HG03460 (cell line): ENCODE data around the gene SLC13A5.
"Not testable (repeated sequence)": the region's sequence is repeated elsewhere in the genome, so short reads cannot be mapped to it uniquely, and the experiment has no call there.

Experiments
- ATAC-seq: cut with Tn5 transposase; IDR thresholded peaks from one replicate; pipeline ENCODE4 v1.9.1; 2021; ENCODE audit not compliant: unreplicated experiment

SLC13A5 gene

DNA sequence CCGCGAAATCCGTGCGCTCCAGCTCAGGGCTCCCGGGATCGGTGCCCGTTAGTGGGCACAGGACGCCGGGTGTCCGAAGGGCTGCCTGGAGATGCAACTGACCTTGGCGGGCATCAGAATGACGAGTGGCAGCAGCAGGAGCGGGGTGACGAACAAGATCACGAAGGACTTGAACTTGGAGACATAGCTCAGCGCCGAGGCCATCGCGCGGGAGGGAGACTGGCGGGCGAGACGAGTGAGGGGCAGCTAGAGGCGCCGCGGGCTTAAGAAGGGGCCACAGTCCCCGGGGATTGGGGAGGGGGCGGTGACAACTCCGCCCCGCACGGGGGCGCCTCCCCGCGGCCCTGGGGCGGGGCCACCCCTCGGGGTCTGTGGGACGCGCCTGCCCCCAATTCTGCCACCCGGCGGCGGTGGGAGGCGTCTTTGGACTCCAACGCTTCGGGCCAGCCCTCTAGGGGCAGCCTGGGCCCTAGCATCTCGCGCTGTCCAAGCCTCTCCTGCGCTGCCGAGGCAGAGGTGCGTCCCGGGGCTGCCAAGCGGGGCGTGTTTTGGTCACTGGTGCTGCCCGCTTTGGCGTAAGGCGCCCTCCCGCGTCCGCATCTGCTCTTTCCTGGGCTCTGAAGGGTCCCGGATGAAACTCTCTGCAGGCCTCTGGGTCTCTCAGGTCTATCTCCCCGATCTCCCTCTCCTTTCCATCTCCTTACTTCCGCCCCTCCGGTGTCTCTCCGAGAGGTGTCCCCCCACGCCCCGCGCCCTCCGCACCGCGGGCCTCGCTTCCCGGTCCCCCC is at the start of gene SLC13A5:
TSS of gene SLC13A5 (minus strand) at position 240 of the 788 bp plus-strand sequence. CDS start at position 204, 36 bp downstream.
- no peak for ATAC-seq

DNA sequence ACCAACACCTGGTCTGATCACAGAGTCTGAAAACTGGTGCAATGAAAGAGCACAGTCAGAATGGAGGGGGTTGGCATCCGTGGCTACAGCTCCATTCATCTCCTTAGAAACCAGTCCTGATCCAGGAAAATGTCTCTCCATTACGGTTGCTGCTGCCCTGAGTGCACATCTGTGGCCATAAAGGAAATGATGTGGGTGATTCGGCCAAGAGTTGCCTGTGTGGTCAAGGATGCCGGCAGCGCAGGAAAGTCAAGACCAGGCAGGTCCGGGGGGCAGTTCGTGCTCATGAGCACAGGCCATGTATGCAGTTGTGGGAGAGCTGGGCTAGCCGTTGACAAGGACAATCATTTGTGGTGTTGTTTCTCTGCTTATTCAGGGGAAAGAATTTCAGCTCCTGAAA is 48.6 kb upstream of the SLC13A5 start:
- ATAC-seq = no peak

GRCh38 chr17:6757747-6758146 is 44.6 kb upstream of the SLC13A5 start:
- ATAC-seq = no peak

- ATAC-seq = no peak
These were observed 43.4 kb upstream of the SLC13A5 start for GRCh38 chr17:6756425-6757031.

DNA sequence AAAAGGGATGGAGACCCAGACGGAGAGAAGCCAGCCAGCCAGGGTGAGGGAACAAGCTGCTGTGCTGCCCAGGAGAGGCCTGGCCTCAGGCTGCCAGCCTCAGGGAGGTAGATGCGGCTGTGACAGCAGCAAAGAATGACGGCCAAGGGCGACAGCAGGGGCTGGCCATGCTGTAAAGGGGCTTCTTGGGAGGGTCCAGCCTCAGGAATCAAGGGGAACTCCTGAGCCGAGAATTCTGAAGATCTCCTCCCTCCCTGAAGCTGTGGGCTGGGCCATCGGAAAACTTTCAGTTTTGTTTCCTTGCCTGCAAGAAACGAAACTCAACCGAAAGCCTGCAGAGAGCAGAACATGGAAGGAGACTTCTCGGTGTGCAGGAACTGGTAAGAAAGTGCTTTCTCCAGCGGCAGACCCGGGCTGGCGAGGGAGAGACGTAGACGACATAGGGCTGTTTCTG is 42.6 kb upstream of the SLC13A5 start, which contains the start of gene XAF1:
TSS of gene XAF1 (plus strand) at position 316 of the 454 bp plus-strand sequence. CDS start at position 349, 33 bp downstream.
- peak; percentile 57 for ATAC-seq

DNA sequence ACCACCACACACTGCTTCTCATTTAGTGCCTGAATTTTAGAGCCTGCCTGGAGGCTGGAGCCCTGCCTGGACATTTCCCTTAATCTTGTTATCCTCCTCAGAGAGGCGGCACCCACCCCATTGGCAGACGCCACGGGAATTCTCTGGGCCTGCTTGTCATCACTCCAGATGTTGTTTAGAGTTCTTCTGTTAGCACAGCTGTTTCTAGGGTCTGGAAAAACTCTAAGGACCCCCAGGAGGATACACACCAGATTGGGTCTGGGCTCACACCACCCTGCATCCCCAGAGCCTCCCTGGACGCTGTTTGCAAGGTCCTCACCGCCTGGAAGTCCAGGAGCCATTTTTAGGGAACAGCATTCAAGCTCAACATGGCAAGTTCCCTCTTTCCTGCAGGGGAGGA is 42.1 kb upstream of the SLC13A5 start:
- ATAC-seq = no peak

DNA sequence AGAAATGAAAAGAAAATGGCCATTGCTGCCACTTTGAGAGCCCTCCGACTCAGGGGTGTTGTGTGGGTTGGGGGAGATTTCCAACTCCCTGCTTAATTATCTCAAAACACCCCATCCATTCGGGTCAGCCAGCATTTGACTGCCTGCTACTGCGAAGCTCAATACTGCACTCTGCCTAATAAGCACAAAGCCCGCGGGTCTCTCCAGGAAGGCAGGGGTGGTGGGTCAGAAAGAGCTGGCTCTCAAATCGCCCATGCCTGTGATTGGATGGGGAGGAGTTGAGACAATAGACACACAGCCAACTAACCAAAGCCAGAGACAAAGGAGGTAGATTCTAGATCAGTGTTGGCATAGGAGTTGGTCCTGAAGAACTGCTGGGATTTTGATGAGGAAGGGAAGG is 40.4 kb upstream of the SLC13A5 start:
- no peak for ATAC-seq

DNA sequence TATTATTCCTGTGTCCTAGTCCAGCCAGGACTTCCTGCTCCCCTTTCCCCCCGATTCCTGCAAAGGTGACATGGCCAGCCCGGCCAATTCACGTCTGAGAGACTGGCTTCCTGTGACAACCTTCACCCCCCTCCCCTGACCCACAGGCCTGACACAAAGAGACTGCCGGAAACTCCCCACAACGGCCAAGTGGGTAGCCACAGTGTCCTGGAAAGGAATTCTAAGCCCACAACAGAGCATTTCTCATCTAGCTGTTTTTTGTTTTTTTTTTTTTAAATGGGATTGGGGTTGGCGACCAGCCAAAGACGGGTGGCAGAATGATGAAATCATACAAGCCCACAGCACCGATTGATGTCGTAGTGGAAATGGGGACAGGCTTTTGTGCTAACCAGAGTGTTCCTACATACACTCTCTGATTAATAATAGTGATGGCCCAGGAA is 39.9 kb upstream of the SLC13A5 start:
- no peak for ATAC-seq

DNA sequence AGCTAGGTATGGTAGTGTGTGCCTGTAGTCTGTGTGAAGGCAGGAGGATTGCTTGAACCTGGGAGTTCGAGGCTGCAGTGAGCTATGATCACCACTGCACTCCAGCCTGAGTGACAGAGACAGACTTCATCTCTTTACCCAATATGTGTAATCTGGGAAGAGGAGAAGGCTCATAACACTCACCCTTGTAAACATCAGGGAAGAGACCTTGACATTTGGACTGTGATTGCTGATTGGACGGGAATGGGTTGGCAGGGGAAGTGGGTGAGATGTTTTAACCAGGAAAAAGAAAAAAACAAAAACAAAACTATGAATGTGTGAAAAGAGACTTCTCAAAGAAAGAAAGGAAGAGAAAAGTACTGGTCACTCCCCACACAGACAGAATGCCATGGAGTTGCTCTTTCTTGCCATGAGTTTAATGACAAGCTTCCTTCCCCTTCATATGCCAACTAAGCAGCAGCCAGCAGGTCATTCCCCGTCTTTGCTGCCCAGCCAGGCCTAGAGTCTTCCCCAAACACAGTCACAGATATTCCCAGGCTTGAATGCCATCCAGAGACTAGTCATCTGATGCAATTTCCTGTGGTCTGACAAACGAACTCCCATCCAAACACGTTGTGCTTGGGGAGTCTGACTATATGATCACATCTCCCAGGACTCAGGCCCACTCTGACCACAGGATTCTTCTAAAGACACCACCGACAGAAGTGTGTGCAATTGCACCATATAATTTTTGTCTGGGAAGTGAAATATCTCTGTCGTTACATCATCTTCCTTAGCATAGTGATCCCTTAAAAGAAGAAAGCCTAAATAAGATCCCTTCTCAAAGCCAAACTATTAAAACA is 39.1 kb upstream of the SLC13A5 start:
- no peak for ATAC-seq

DNA sequence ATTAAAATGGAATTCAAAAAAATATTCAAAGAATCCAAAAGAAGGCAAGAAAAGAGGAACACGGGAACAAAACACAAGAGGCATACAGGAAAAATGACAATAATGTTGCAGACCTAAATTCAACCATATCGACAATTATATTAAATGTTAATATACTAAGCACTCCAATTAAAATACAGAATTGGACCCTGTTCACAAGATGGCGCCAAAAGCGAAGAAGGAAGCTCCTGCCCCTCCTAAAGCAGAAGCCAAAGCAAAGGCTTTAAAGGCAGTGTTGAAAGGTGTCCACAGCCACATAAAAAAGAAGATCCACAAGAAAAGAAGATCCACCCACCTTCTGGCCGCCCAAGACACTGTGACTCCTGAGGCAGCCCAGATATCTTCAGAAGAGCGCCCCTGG is 36.4 kb upstream of the SLC13A5 start:
- ATAC-seq = no peak

GRCh38 chr17:6748617-6749016 is 35.4 kb upstream of the SLC13A5 start:
- ATAC-seq = no peak

GRCh38 chr17:6746665-6747064 is 33.5 kb upstream of the SLC13A5 start:
- not testable (repeated sequence) for ATAC-seq

- no peak for ATAC-seq
These were observed 16.4 kb upstream of the SLC13A5 start for GRCh38 chr17:6729531-6729930.

DNA sequence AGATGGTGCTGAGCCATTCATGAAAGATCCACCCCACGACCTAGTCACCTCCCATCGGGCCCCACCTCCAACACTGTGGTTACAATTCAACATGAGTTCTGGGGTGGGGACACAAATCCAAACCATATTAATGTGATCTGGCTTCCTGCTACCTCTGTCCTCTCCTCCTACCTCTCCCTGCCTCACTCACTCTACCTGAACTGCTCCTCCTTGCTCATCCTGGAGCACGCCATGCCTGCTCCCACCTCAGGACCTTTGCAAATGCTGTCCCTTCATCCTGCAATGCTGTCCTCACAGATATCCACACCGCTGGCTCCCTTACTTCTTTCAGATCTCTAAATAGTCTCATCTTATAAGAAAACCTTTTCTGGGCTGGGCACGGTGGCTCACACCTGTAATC is 10.8 kb upstream of the SLC13A5 start:
- no peak for ATAC-seq

DNA sequence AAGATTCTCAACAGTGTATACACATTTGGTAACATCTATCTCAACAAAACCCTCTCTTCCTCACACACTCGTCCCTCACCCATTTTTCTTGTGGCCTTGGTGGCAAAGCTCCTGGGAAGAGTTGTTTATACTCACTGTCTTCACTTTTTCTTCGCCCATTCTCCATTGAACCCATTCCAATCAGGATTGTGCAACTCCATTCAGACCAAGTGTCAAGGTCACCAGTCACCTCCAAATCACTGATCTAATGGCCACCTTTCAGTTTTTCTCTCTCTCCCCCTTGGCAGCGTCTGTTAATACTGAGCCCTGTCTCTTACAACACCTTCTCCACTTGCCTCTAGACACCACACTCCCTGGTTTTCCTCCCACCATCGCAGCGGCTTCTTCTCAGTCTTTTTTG is 8.6 kb upstream of the SLC13A5 start:
- ATAC-seq = no peak

DNA sequence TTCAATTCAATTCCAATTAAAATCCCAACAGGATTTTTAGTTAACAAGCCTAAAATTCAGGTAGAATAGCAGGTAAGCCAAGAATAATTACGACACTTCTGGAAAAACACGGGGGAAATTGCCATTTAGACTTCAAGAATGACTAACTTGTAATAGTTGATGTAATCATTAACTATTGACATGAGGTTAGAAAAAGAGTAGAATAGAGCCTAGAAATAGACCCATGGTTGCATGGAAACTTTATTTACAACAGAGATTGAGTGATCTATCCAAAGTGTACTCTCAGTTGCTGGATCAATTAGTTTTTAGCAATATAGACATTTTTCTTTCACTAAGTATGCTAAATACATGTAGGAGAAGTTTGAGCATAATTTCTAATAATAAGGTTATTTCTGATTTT is 3.6 kb upstream of the SLC13A5 start:
- no peak for ATAC-seq

- no peak for ATAC-seq
These were observed 1.2 kb upstream of the SLC13A5 start for GRCh38 chr17:6714315-6714874.

DNA sequence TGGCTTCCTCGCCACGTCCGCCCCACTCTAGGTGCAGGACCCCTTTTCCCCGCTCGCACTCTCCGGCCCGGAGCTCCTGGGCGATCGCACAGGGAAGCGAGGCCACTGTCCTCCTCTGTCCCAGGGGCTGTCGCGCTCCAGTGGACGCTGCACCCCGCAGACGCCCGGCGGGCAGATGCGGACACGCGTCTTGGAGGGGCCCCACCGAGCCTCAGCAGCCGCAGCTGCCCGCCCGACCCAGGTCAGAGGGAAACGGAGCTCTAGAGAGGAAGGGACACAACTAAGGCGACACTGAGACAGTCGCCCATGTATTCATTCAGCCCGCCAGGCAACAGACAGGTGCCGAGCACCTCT is 726 bp upstream of the SLC13A5 start:
- no peak for ATAC-seq

GRCh38 chr17:6712854-6713129 is 377 bp downstream of the SLC13A5 start:
- ATAC-seq = no peak

GRCh38 chr17:6712058-6712853 is 913 bp downstream of the SLC13A5 start:
- ATAC-seq = no peak

GRCh38 chr17:6711681-6712057 is 1.5 kb downstream of the SLC13A5 start:
- no peak for ATAC-seq
